ENCODE data around the gene PON1.

- no peak for TF ChIP-seq BACH2 (CRISPR knock-in tag; IDR thresholded peaks at IDR 0.05; ENCODE audit: borderline replicate concordance)
- no peak for TF ChIP-seq ARNTL (CRISPR knock-in tag; IDR thresholded peaks at IDR 0.05; ENCODE audit: borderline replicate concordance, low read depth)
These were observed 11.8 kb downstream of the PON1 start for GRCh38 chr7:95312561-95312960.

Measured in SK-N-SH treated with all-trans-retinoic acid at 6 μM for 48 hours (cell line).